Measurements from ENCODE around the gene HCAR2.
"Not testable (repeated sequence)": the region's sequence is repeated elsewhere in the genome, so short reads cannot be mapped to it uniquely, and the experiment has no call there.

DNA sequence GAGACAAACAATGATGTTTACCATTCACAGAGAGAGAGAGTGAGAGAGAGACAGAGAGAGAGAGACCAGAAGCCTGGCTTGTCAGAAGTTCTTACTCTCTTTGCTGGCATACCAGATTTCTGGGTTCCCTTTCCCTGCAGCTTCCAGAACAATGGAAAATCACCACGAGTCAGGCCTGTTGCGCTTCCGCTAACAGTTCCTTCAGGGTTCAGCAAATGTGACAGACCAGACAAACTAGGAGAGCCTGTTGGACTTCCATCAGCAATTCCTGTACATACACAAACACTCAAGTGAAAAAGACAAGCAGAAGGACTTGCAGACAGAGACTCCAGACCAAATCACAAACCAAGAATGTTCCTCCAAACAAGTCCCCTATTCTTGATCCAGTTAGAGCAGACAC, 6.1 kb upstream of the HCAR2 start:
- TF ChIP-seq POLR2A (IDR thresholded peaks at IDR 0.05; ENCODE audit: low read length); GATA1 (IDR thresholded peaks at IDR 0.05; ENCODE audit: low read depth, low read length): not testable (repeated sequence)
